Nephron (organoid): ENCODE results near the gene WBP2NL.

Source experiments
- H3K27ac Mint-ChIP-seq, 3 experiments: 2 replicates each; pipeline ENCODE4 v1.8.0; 2020; ENCODE audit warnings: mixed read lengths in 3 of 3, mild to moderate bottlenecking in 2 of 3, moderate library complexity in 1 of 3
- H3K27me3 Mint-ChIP-seq: 2 replicates; pipeline ENCODE4 v1.8.0; 2021; ENCODE audit warnings: low read depth, mild to moderate bottlenecking, moderate library complexity, mixed read lengths
- H3K36me3 Mint-ChIP-seq: 2 replicates; pipeline ENCODE4 v1.8.0; 2020; ENCODE audit warnings: low read depth, mixed read lengths
- H3K4me1 Mint-ChIP-seq: 2 replicates; pipeline ENCODE4 v1.8.0; 2020; ENCODE audit warnings: mixed read lengths
- H3K4me3 Mint-ChIP-seq, 3 experiments: 2 replicates each; pipeline ENCODE4 v1.8.0; 2020; ENCODE audit warnings: mild to moderate bottlenecking in 3 of 3, mixed read lengths in 3 of 3, moderate library complexity in 2 of 3
- H3K9me3 Mint-ChIP-seq: 2 replicates; pipeline ENCODE4 v1.8.0; 2020; ENCODE audit warnings: mixed read lengths
- TF ChIP-seq, protein P1 (sequence below), 3 experiments: fragments of 200-600 bp; sonication (generic); IDR thresholded peaks; one replicate each; pipeline ENCODE4 v1.5.0; 2021; ENCODE audit warnings: antibody characterized with exemption in 3 of 3; ENCODE audit not compliant: unreplicated experiment in 3 of 3

WBP2NL gene

DNA sequence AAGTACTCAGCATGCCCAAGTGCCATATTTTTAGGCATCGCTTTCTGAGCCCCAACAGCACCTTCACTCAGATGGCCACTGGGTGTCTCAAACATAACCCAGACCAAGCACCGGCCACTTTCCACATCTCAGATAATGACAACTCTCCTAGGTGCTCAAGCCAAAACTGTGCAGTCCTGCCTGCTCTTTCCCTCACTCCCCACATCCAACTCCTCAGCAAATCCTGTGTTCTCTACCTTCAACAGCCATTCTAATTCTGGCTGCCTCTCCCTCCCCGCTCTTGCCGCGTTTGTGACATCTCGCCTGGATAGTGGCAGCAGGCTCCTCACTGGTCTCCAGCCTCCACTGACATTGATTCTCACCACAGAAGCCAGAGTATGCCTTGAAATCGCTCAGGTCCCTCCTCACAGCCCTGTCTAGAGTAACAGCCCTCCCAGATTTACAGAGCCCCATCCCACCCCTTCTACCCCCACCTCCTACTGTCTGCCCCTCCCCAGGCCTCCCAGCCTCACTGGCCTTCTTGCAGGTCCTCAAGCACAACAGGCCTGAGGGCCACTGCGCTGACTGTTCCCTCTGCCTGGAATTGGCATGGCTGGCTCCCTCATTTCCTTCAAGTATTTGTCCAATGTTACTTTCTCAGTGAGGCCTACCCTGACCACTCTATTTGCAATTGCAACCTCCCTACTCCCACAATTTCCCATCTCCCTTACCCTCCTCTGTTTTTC, 74.2 kb downstream of the WBP2NL start:
- Mint-ChIP-seq H3K27ac (peak overlapping the region; percentile 49 to 92 (median 63)), H3K4me3 (peak overlapping the region; percentile 65 to 79 (median 69)), H3K4me1 (peaks cover 39% of the 10 kb centered on the region), H3K9me3 (no peaks in the 10 kb centered on the region), H3K36me3 (no peaks in the 10 kb centered on the region), H3K27me3 (no peaks in the 10 kb centered on the region)
- TF ChIP-seq, protein P1, sequence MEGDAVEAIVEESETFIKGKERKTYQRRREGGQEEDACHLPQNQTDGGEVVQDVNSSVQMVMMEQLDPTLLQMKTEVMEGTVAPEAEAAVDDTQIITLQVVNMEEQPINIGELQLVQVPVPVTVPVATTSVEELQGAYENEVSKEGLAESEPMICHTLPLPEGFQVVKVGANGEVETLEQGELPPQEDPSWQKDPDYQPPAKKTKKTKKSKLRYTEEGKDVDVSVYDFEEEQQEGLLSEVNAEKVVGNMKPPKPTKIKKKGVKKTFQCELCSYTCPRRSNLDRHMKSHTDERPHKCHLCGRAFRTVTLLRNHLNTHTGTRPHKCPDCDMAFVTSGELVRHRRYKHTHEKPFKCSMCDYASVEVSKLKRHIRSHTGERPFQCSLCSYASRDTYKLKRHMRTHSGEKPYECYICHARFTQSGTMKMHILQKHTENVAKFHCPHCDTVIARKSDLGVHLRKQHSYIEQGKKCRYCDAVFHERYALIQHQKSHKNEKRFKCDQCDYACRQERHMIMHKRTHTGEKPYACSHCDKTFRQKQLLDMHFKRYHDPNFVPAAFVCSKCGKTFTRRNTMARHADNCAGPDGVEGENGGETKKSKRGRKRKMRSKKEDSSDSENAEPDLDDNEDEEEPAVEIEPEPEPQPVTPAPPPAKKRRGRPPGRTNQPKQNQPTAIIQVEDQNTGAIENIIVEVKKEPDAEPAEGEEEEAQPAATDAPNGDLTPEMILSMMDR (IDR thresholded peaks at IDR 0.05; ENCODE audit: unreplicated experiment in 3 of 3) = no peak

DNA sequence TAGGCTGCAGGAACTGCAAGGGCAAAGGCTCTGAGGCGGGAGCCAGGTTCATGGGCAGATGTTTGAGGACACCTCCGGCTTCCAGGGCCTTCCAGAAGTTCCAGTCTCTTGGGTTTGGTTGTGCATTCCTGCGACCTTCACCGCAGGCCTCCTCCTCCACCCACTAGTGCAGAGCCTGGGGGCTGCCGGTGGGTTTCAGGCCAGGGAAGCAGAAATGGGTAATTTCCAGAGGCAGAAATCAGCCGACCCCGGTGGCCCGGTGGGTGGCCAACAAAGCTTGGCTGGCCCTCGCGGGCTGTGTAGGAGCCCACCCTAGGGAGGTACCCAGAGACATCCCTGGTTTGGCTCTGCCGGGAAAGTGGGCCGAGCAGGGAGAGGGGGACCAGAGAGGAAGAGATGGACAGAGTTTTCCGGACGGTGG, 75.0 kb downstream of the WBP2NL start:
- Mint-ChIP-seq H3K9me3 (no peaks in the 10 kb centered on the region), H3K27me3 (no peaks in the 10 kb centered on the region), H3K36me3 (no peaks in the 10 kb centered on the region), H3K4me3 (peak overlapping the region in 1 of 3 experiments; percentile 69), H3K27ac (peak overlapping the region; percentile 49 to 92 (median 63)), H3K4me1 (peaks cover 44% of the 10 kb centered on the region)
- TF ChIP-seq, protein P1 (IDR thresholded peaks at IDR 0.05; ENCODE audit: unreplicated experiment in 3 of 3) = no peak

DNA sequence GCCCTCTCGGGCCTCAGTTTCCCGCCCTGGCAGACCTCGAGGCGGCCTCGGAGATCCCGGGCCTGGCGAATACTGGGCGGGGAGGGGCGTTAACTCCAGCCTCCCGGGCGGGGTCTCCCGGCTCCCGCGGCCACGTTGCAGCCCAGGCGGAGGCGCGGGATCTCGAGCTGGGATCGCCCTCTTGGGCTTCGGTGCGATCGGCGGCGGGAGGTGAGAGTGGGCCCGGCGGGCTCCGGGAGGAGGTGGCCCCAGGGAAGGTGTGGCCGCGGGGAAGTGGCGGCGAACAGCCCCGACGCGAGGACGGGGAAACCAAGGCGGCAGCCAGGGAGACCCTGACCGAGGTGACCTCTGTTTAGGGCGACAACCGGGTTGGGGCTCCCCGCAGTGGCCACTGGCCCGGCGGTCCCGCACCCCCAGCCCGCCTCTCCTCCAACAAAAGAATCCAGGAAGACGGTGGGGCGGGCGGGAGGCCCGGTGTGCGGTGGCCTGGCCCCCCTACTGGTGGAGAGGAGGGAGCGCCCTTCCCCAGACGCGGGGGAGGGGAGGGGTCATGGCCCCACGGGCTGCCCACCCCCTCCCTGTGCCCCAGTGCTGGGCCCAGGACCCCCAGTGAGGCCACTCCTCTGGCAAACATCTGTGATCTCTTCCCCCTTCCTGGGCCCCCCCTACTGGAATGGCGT, 75.7 kb downstream of the WBP2NL start, which contains the start of gene PHETA2:
Gene PHETA2 (plus strand): TSS at position 117 of the 680 bp plus-strand sequence. CDS start 3,046 bp downstream, outside the sequence.
- Mint-ChIP-seq H3K27me3 (no peaks in the 10 kb centered on the region), H3K27ac (peak within 1 kb of the TSS; percentile 63 to 92 (median 76)), H3K4me1 (peaks cover 51% of the 10 kb centered on the region), H3K9me3 (no peaks in the 10 kb centered on the region), H3K4me3 (peak within 1 kb of the TSS; percentile 59 to 69 (median 65)), H3K36me3 (no peaks in the 10 kb centered on the region)
- TF ChIP-seq, protein P1 (IDR thresholded peaks at IDR 0.05; ENCODE audit: unreplicated experiment in 3 of 3) = no peak

DNA sequence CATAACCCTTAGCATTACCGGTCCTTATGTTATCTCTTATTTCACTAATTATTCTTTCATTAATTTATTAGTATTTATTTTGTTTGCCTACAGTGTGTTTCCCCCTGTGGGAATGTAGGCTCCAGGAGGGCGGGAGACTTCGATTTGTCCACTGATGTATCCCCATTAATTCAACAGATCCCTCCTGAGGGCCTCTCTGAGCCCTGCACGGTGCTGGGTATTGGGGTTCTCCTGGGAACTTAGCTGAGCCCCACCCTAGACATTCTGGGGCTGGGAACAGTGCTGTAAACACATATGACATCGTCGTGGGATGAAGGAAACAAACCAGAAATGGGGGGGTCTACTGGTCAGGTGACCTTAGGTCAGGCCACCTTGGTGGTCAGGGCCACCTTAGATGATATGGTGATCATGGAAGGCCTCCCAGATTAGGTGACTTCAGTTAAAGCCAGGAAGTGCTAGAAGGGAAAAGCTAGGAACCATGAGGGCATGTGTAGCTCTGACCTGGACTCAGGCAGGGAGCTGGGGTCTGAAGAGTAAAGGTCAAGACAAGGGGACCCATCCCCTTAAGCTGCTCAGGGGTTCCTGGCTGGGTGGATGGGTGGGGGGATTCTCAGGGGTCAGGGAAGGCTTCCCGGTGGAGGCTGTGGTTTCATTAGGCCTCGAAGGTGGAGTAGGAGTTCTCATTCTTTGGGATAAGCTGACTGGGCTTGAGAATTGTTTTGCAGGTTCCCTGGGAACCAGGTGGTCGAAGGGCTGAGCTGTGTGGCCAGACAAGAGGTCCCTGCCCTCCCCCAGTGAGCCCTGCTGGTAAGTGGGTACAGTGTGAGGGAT, 76.5 kb downstream of the WBP2NL start:
- no peaks in the 10 kb centered on the region for H3K36me3 Mint-ChIP-seq
- TF ChIP-seq, protein P1 (IDR thresholded peaks at IDR 0.05; ENCODE audit: unreplicated experiment in 3 of 3) = no peak
- H3K9me3 Mint-ChIP-seq = no peaks in the 10 kb centered on the region

DNA sequence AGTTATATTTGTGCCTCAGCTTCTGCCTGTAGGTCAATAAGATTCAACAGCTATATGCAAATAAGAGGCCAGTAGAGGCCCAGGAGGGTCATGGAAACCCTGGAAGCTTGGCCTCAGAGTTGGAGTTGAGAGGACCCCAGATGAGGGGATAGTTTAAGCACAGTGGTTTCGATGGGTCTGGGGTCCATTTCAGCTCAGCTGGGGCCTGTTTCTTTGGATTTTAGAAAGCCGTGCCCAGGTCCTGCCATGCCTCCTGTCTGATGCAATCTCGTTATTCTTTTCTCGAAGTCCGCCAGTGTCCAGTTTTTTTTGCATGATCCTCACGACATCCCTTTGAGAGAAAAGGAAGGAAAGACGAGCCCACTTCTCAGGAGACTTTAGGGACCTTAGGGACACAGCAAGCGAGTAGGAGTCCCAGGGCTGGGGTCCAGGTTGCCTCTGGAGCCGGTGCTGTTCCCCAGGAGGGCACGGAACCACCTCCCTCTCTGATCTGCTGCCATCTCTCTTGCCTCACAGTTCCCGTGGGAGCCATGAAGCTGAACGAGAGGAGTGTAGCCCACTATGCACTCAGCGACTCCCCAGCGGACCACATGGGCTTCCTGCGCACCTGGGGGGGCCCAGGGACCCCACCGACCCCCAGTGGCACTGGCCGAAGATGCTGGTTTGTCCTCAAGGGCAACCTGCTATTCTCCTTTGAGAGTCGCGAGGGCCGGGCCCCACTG, 78.3 kb downstream of the WBP2NL start:
- H3K36me3 Mint-ChIP-seq = peaks cover 3% of the 10 kb centered on the region

More for the DNA sequence above, 76.5 kb downstream of the WBP2NL start:
- Mint-ChIP-seq H3K27ac (peak overlapping the region; percentile 63 to 84 (median 76)), H3K27me3 (no peaks in the 10 kb centered on the region), H3K4me1 (peaks cover 56% of the 10 kb centered on the region), H3K4me3 (peak overlapping the region in 2 of 3 experiments; percentile 43 to 58)

More for the DNA sequence above, 78.3 kb downstream of the WBP2NL start:
- Mint-ChIP-seq H3K9me3 (no peaks in the 10 kb centered on the region), H3K4me3 (peak overlapping the region in 1 of 3 experiments; percentile 19), H3K27me3 (no peaks in the 10 kb centered on the region), H3K27ac (peak overlapping the region in 2 of 3 experiments; percentile 19 to 83), H3K4me1 (peaks cover 51% of the 10 kb centered on the region)
- TF ChIP-seq, protein P1 (IDR thresholded peaks at IDR 0.05; ENCODE audit: unreplicated experiment in 3 of 3) = no peak
